ENCODE results near the gene STIM1.

STIM1 gene

DNA sequence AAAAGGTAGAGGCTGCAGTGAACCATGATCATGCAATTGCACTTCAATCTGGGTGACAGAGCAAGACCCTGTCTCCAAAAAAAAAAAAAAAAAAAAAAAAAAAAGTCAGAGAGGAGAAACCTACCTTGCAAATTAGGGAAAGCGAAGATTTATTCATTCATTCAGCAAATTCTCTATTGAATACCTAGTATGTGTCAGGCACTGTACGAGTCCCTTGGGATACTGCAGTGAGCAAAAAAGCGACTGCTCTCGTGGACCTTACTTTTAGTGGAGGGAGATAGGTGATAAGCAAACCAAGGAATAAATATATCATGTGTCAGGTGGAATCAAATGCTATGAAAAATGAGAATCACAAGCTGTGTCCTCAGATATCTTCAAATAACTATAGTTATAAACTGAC, 101.3 kb downstream of the STIM1 start:
- Histone ChIP-seq H3K4me2 (ENCODE audit: insufficient read depth, low read length) (no peak overlapping the region), H3K4me3 (ENCODE audit: low read depth in 1 of 2, low read length in 2 of 2) (no peak overlapping the region), H4K20me1 (ENCODE audit: insufficient read depth, low read length) (no peaks in the 10 kb centered on the region), H3K27me3 (ENCODE audit: insufficient read depth, low read length, poor library complexity) (no peaks in the 10 kb centered on the region), H3K79me2 (ENCODE audit: insufficient read depth, low read length) (peaks cover 65% of the 10 kb centered on the region), H3K9ac (ENCODE audit: low read depth, low read length) (no peak overlapping the region), H3K27ac (ENCODE audit: low read length) (no peak overlapping the region), H3K4me1 (ENCODE audit: insufficient read depth, low read length) (peaks cover 27% of the 10 kb centered on the region), H3K9me3 (ENCODE audit: insufficient read depth, low read length, severe bottlenecking) (no peaks in the 10 kb centered on the region), H3K36me3 (ENCODE audit: insufficient read depth, low read length) (no peaks in the 10 kb centered on the region), H2AFZ (ENCODE audit: low read depth, low read length) (no peak overlapping the region)
- no peak for TF ChIP-seq CTCF (IDR thresholded peaks at IDR 0.05; ENCODE audit: borderline replicate concordance, extremely low read depth, low read length, poor library complexity, severe bottlenecking)
- no peak for TF ChIP-seq EZH2 (IDR thresholded peaks at IDR 0.05; ENCODE audit: borderline replicate concordance, low read depth, low read length, severe bottlenecking)
- ATAC-seq (ENCODE audit: insufficient read depth, low read depth) (no peak), DNase-seq (no peak)

- Histone ChIP-seq H3K9ac (ENCODE audit: low read depth, low read length) (no peak overlapping the region), H3K79me2 (ENCODE audit: insufficient read depth, low read length) (peaks cover 66% of the 10 kb centered on the region), H2AFZ (ENCODE audit: low read depth, low read length) (no peak overlapping the region), H3K4me3 (ENCODE audit: low read depth in 1 of 2, low read length in 2 of 2) (no peak overlapping the region), H3K9me3 (ENCODE audit: insufficient read depth, low read length, severe bottlenecking) (no peaks in the 10 kb centered on the region), H3K4me2 (ENCODE audit: insufficient read depth, low read length) (no peak overlapping the region), H3K27ac (ENCODE audit: low read length) (no peak overlapping the region), H3K4me1 (ENCODE audit: insufficient read depth, low read length) (peaks cover 21% of the 10 kb centered on the region), H4K20me1 (ENCODE audit: insufficient read depth, low read length) (no peaks in the 10 kb centered on the region), H3K27me3 (ENCODE audit: insufficient read depth, low read length, poor library complexity) (no peaks in the 10 kb centered on the region), H3K36me3 (ENCODE audit: insufficient read depth, low read length) (no peaks in the 10 kb centered on the region)
- DNase-seq (no peak), ATAC-seq (ENCODE audit: insufficient read depth, low read depth) (no peak)
- no peak for TF ChIP-seq CTCF (IDR thresholded peaks at IDR 0.05; ENCODE audit: borderline replicate concordance, extremely low read depth, low read length, poor library complexity, severe bottlenecking)
- TF ChIP-seq EZH2 (IDR thresholded peaks at IDR 0.05; ENCODE audit: borderline replicate concordance, low read depth, low read length, severe bottlenecking): no peak
Observed at GRCh38 chr11:3957437-3957836, 102.0 kb downstream of the STIM1 start.

- DNase-seq (no peak), ATAC-seq (ENCODE audit: insufficient read depth, low read depth) (no peak)
- H2AFZ ChIP-seq (ENCODE audit: low read depth, low read length): no peak overlapping the region
- TF ChIP-seq EZH2 (IDR thresholded peaks at IDR 0.05; ENCODE audit: borderline replicate concordance, low read depth, low read length, severe bottlenecking) (no peak), CTCF (IDR thresholded peaks at IDR 0.05; ENCODE audit: borderline replicate concordance, extremely low read depth, low read length, poor library complexity, severe bottlenecking) (no peak)
- H3K36me3 ChIP-seq (ENCODE audit: insufficient read depth, low read length): no peaks in the 10 kb centered on the region
- H3K9ac ChIP-seq (ENCODE audit: low read depth, low read length): no peak overlapping the region
- H3K4me1 ChIP-seq (ENCODE audit: insufficient read depth, low read length): peaks cover 13% of the 10 kb centered on the region
- no peak overlapping the region for H3K4me2 ChIP-seq (ENCODE audit: insufficient read depth, low read length)
- H3K9me3 ChIP-seq (ENCODE audit: insufficient read depth, low read length, severe bottlenecking): no peaks in the 10 kb centered on the region
- no peak overlapping the region for H3K4me3 ChIP-seq (ENCODE audit: low read depth in 1 of 2, low read length in 2 of 2)
- 0 out of 2 replicates have a peak overlapping the region, but pooled peaks have one; percentile 39 for H3K27ac ChIP-seq (ENCODE audit: low read length)
- no peaks in the 10 kb centered on the region for H4K20me1 ChIP-seq (ENCODE audit: insufficient read depth, low read length)
- H3K79me2 ChIP-seq (ENCODE audit: insufficient read depth, low read length): peaks cover 62% of the 10 kb centered on the region
- H3K27me3 ChIP-seq (ENCODE audit: insufficient read depth, low read length, poor library complexity): no peaks in the 10 kb centered on the region
Observed at GRCh38 chr11:3958281-3958680, 102.8 kb downstream of the STIM1 start.

Data from DND-41 (cell line).